BJ (cell line): ENCODE data around the gene DNAH10. TPM values are rescaled to one million over a fixed set of nuclear protein-coding genes. Genes with fewer than 3 reads are reported as not detected.
"Not testable (repeated sequence)": the region's sequence is repeated elsewhere in the genome, so short reads cannot be mapped to it uniquely, and the experiment has no call there.

Experiments used
- CTCF ChIA-PET: fragments of 350-600 bp; formaldehyde crosslinking; extraction: SDS; loops from one replicate; lab custom pipeline; 2021; ENCODE audit warnings: antibody characterized with exemption, inconsistent platforms; lab: Yijun Ruan, JAX
- POLR2A ChIA-PET: fragments of 300-600 bp; sonication (Branson Sonifier 250); formaldehyde crosslinking; extraction: SDS; loops from one replicate; lab custom pipeline; 2021; ENCODE audit warnings: antibody characterized with exemption; lab: Charles Lee
- DNase-seq: peaks from one replicate; pipeline ENCODE4 v3.0.0-alpha.2; 2011; ENCODE audit warnings: low read depth
- H3K27me3 ChIP-seq: 2 replicates; pipeline ENCODE4 v1.6.0; 2011; ENCODE audit warnings: low read length; ENCODE audit not compliant: control insufficient read depth, insufficient read depth
- H3K36me3 ChIP-seq: 2 replicates; pipeline ENCODE4 v1.5.1; 2011; ENCODE audit warnings: low read length; ENCODE audit not compliant: control insufficient read depth, insufficient read depth
- H3K4me3 ChIP-seq: 2 replicates; pipeline ENCODE4 v1.5.1; 2011; ENCODE audit warnings: low read depth, mild to moderate bottlenecking, control low read depth, low read length
- polyA plus RNA-seq: library from polyadenylated mRNA; depleted of rRNA; stranded (reverse); fragments of >200 nt; gene quantifications from 2 replicates; pipeline ENCODE4 v1.2.3, GENCODE V29; 2011
- TF ChIP-seq, protein P1 (sequence below): IDR thresholded peaks from 2 replicates; pipeline ENCODE4 v1.5.1; 2011; ENCODE audit warnings: low read depth, mild to moderate bottlenecking, control low read depth, inconsistent platforms, low read length, moderate library complexity; ENCODE audit not compliant: insufficient read depth

Gene DNAH10
- polyA plus RNA-seq, 1 experiment = 0.61 TPM

- no peak for DNase-seq
- ChIA-PET POLR2A (no interaction called here), CTCF (interaction anchor here (1.2 to 1.8 kb wide), 2 partner anchors 12 to 40 kb away, joined by 4 to 5 read pairs; no protein-coding TSS in a partner anchor)
- Histone ChIP-seq H3K4me3 (no peak overlapping the region), H3K36me3 (peaks cover 20% of the 10 kb centered on the region), H3K27me3 (no peaks in the 10 kb centered on the region)
- TF ChIP-seq, protein P1, sequence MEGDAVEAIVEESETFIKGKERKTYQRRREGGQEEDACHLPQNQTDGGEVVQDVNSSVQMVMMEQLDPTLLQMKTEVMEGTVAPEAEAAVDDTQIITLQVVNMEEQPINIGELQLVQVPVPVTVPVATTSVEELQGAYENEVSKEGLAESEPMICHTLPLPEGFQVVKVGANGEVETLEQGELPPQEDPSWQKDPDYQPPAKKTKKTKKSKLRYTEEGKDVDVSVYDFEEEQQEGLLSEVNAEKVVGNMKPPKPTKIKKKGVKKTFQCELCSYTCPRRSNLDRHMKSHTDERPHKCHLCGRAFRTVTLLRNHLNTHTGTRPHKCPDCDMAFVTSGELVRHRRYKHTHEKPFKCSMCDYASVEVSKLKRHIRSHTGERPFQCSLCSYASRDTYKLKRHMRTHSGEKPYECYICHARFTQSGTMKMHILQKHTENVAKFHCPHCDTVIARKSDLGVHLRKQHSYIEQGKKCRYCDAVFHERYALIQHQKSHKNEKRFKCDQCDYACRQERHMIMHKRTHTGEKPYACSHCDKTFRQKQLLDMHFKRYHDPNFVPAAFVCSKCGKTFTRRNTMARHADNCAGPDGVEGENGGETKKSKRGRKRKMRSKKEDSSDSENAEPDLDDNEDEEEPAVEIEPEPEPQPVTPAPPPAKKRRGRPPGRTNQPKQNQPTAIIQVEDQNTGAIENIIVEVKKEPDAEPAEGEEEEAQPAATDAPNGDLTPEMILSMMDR = no peak
Observed at GRCh38 chr12:123944696-123945095, 182.6 kb downstream of the DNAH10 start.

DNA sequence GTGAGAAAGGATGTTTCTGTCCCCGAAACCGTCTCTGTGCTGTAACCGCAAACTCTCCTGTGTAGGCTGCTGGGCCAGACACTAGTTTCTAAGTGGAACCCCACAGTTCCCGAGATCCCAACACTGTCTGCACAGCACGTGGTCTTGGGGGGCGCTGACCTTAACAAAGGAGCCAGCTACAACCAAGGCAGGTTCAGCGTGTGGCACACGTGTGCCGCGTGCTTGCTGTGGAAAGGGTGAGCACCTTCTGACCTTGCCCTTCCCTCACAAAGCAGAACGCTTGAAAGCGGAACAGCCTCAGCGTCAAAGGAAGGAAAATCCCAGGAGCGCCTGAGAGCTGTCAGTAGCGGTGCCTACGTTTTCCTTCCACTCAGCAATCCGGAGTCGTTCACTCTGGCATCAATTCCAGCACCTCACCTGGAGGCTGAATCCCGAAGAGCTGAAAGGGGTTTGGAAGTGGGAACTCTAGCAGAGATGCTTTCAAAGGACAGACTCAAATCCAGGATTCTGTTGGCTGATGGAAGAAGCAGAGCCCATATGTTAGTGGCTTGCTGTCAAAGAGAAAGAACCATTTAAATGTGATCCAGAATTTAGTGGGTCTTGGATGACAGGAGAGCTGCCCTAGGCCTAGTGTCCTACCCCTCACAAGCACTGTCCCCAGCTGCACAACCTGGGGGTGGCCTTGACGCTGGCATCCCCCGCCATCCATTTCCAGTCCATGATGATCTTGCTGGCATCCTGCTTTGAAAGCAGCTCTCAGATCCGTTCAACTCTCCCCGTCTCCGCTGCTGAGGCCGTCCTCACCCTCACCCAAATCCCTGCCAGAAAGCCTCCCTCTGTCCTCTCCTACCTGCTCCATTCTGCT lies 183.4 kb downstream of the DNAH10 start:
- no peak for DNase-seq
- POLR2A ChIA-PET = no interaction called here
- Histone ChIP-seq H3K36me3 (peaks cover 15% of the 10 kb centered on the region), H3K4me3 (no peak overlapping the region), H3K27me3 (no peaks in the 10 kb centered on the region)
- CTCF ChIA-PET = interaction anchor here (1.2 to 1.8 kb wide), 2 partner anchors 13 to 40 kb away, joined by 4 to 5 read pairs; no protein-coding TSS in a partner anchor
- TF ChIP-seq, protein P1 = no peak

GRCh38 chr12:123946152-123946515 lies 184.0 kb downstream of the DNAH10 start:
- CTCF ChIA-PET = interaction anchor here (1.8 kb wide), 1 partner anchor 13 kb away, joined by 5 read pairs; no protein-coding TSS in a partner anchor
- H3K4me3 ChIP-seq = no peak overlapping the region
- no peak for DNase-seq
- peaks cover 10% of the 10 kb centered on the region for H3K36me3 ChIP-seq
- H3K27me3 ChIP-seq = no peaks in the 10 kb centered on the region
- POLR2A ChIA-PET = no interaction called here
- TF ChIP-seq, protein P1 = no peak

- CTCF ChIA-PET = interaction anchor here (0.9 kb wide), 1 partner anchor 14 kb away, joined by 3 read pairs; no protein-coding TSS in a partner anchor
- H3K4me3 ChIP-seq, DNase-seq, H3K36me3 ChIP-seq, H3K27me3 ChIP-seq, POLR2A ChIA-PET: not testable (repeated sequence)
Observed at GRCh38 chr12:123946516-123947505, 184.7 kb downstream of the DNAH10 start.

GRCh38 chr12:123947531-123947930 lies 185.4 kb downstream of the DNAH10 start:
- DNase-seq, POLR2A ChIA-PET, H3K36me3 ChIP-seq, H3K4me3 ChIP-seq, H3K27me3 ChIP-seq: not testable (repeated sequence)
- CTCF ChIA-PET = interaction anchor here (0.9 kb wide), 1 partner anchor 13 kb away, joined by 3 read pairs; no protein-coding TSS in a partner anchor
